NCI-H2227 treated with DMSO at 0.1 percent for 48 hours (cell line): ENCODE results near the gene SKAP1.

Experiments used
- DNase-seq: peaks from one replicate; lab custom pipeline; 2025; lab: John Stamatoyannopoulos, UW

The SKAP1 gene

DNA sequence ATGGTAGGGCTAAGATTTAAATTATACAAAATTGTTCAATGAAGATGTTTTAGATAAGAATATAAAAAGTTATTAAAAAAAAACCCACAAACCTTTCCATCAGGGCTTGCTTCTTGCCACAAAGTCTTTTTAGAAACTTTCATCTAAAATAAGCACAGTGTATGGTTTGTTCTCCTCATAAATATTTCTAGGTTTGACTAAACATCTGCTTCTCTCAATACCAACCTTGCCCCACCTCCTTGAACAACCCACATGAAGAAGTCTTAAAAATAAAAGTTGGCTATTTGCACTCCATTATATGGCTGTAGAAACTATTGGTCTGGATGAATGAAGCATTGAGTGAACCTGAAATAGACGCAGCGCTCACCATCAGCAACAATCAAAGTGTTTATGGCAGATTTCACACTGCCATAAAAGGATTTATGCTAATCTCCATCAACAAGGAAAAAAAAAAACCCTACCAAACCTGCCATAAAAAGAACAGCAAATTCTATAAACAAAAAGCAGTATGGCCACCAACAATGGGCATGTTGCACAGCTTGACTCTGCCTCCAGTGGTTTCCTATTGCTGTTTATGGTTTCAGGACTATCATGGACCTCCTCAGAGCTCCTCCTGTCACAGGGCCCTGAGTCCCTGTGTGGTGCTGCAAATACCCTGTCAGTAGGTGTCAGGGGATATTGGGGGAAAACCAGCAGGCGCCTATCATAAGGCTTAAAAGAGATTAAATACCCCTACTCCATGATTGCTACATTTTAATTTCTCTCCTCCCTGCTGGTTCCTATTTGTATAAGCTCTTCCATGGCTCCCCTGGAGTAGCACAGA lies 284.8 kb downstream of the SKAP1 start:
- DNase-seq = no peak

DNA sequence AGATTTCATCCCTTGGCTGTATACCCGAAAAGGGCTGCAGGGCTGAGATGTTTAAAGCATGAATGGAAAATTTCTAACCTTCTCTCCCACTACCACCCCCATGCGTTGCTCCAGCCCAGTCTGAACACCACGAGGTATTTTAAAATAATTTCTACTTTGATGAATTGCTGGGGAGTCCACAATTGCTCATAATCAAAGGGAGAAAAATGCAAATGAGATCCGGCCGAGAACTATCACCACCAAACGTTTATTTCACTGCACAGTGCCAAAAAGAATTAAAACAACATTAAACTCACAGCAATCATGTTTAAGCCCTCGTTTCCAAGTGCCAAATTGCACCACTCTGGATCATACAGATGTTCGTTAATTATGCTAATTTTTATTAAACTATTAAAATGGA lies 285.8 kb downstream of the SKAP1 start:
- no peak for DNase-seq

DNA sequence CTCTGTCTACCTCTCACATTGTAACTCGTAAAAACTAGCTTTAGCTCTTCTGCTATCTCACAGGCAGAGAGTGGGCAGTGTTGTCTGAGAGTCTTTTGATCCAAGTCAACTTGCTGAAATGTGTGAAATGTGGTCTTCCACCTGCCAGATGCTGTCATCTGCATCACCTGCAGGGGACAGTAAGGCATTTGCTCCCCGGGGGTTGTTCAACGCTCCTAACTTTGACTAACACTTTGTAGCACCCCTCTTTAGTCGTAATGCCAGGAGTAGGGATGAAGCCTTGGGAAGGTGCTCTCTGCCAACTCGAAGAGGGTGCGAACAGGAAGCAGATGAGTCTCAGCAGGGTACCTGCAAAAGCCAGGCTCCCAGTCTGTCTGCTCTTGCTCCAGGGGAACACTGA lies 286.4 kb downstream of the SKAP1 start:
- DNase-seq = no peak

DNA sequence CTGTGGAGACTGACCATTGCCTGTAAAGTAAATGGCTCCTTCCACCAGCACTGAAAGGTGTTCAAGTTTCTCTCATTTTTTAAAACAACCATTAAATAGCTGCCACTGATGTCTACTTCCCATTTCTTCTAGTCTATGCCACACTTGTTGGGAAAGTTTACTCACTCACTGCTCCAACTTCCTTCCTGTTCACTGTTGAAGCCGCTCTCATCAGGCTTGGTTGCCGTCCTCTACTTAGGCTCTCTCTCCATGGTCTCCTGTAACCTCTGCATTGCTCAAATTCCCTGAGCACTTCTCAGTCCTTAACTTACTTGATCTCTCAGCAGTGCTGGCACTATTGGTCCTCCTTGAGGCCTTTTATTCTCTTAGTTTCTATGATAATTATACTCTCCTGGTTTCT lies 290.1 kb downstream of the SKAP1 start:
- no peak for DNase-seq

DNA sequence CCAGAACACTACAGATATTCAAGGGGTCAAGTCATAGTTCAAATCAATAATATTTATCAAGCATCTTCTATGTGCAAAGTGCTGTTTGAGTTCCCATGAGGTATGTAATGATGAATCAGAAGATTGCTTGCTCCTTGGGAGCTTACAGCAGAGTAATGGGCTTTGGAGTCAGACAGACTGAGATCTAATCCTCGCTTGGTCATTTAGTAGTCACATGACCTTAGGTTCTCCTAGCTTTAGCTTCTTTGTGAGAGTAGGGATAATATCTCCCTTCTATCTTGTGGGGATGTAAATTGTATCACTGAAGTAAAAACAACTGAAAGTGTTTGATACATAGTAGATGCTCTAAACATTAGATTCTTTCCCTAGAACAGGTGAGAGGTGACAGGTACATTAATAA lies 292.4 kb downstream of the SKAP1 start:
- DNase-seq = peak; percentile 52

DNA sequence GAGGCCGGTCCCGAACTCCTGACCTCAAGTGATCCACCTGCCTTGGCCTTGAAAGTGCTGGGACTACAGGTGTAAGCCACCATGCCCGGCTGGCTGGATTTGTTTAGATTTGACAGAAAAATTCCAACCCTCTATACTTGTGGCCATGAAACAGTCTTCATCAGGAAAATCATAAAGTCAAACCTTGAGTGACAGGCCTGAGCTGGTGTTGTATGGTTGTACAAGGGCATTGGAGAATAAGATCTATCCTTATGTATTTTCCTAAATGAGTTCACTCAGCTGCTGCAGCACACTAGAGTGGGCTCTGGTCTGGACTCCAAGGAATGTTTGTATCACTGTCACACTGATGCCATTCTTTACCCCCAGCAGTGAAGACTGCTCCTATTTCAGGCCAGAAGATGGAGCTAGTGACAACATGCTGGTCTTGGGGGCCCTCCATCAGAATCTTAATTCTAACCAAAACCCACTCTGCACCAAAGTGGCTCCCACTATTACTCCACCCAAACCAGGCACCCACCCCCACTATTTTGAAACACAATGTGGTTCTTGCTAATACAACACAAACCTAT lies 295.0 kb downstream of the SKAP1 start:
- no peak for DNase-seq

DNA sequence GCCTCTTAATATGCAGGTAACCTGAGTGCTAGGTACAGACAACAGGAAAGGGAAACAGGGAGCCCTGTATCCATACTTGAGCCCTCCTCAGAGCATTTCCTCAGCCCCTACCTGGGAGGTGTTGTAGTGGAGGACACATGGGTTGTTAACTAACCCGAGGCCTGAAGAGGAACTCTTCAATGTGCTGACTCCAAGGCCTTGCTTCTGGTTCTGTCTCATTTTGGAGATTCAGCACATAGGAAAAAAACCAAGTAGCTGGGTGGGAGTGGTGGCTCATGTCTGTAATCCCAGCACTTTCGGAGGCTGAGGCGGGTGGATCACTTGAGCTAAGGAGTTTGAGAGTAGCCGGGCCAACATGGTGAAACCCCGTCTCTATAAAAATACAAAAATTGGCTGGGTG lies 297.6 kb downstream of the SKAP1 start:
- no peak for DNase-seq

DNA sequence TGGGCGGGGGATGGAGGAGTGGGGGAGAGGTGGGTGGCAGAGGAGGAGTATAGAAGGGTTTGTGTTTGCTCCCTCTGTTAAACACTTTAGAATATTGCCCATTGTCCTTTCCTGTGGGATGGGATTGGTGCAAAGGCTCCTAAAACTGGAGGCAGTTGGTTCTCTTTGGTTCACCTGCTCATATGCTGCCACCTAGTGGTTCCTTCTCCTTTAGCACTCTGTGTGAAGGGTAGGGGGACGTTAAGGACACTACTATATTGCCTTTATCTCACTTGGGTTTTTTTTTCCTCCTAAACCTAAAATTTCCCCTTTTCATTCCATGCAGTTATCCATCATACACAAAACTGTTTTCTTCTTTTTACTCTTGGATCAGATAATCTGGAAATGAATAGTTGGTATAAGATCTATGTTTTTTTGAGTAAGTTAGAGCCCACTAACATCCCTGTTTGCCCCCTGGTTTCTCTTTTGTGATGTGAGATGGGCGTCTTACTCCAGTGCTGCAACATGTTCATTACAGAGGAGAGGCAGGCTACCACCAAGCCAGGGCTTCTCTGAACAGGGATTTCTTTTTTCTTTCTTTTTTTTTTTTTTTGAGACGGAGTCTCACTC lies 298.7 kb downstream of the SKAP1 start:
- DNase-seq = peak; percentile 31

DNA sequence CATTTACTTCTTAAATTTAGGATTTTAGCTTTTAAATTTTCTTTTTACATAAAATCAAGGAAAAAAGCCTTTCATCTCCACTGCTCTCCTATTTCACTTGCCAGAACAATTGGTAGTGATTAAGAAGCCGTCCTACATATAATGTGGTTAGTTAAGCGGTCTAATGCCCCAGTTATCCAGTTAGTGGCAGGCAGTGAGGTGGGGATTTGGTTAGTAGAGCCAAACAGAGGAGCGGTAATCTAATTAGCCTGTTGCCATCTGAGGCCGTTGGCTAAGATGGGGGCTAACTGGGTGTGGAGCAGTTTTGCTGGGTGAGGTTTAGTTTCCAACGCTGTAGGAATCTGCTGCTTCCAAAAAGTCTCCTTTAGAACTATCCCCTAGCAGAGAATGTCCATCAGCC lies 300.0 kb downstream of the SKAP1 start:
- no peak for DNase-seq

DNA sequence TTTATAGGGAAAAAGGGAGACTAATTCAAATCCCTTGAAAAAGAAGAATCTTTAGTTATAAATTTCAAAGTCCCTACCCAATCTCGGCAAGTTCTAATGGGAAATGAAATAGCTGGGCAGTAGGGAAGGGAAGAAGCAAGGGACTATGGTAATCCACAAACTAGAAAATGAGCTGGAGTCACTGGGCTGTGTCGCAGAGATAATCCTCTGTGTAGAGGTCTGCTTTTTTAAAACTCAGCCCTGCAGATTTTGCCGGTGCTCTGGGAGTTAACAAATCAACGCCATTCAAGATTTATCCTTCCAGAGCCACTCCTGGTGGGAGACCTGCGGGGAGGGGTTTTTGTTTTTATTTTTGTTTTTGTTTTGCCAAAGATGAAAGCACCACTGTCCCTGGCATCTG lies 301.6 kb downstream of the SKAP1 start:
- no peak for DNase-seq

DNA sequence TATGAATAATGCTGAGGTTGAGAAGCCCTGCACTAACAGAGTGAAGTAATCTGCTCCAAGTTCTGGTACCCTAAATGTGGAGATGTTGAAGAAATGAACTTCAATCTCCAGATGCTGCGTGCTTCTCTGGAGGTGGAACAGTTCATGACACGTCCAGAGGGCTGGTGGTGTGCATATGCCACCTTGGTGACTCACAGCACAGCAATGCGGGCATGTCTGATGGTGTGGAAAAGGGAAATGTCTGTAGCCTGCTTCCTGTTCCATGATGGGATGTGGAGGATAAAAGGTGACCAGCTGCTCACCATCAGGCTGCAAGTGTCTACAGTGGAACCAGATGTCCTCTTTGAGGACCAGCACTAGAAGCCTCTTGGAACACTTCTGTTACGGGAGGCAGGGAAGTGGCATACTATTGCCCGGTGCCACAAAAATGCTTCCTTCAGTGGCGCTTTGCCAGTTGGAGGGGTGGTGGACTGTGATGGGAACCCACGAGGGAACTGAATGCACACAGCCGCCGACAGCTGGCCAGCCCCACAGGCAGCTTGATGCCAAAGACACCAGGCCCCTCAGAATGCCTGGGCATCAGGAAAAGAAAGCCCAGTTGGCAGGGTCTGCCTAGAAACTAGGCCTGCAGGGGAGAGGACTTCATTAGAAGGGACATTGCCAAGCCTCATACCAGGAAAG lies 302.5 kb downstream of the SKAP1 start:
- no peak for DNase-seq

DNA sequence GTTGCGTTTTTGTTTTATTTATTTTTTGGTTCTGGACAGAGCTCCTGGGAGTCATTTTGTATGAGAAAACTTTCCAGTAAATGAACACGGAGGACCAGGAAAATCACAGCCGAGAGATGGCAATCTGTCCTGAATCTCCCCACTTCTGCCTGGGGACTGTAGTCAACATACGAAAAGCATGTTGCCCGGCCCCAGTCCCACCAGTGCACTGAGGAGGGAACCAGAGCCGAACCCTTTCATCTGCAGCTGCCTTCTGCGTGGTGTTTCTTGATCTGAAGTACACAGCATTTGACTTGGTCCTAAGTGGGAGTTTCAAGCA lies 303.5 kb downstream of the SKAP1 start:
- no peak for DNase-seq

DNA sequence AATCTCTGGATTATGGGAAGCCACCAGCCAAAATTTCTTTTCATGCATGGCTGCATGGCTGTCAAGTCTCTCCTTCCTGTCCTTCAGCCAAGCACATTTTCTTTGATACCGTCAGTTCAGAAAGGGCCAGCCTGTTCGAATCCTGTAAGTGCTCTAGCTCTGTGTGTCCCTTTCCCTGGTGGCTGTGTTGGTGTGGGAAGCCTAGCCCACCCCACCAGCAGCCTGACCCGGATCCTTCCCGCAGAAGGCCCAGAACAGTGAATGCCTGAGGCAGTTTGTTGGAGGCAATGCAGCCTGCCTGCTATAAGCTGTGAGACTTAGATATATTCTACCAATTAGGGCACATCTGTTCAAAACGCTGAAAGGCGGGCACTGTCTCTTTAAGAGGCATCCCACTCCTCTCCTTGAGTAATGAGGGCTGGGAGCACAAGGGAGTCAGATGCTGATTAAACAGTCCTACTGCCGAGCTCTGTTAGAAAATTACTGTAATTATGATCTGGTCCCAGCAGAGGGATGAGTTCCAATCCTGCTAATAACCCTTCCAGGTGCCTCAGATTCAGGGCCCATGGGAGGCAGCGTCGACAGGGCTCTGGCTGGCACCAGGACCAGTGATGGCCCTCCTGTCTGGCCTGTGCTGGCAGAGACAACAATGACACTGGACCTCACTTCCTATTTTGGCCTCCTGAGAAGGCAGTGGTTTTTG lies 304.0 kb downstream of the SKAP1 start:
- no peak for DNase-seq

DNA sequence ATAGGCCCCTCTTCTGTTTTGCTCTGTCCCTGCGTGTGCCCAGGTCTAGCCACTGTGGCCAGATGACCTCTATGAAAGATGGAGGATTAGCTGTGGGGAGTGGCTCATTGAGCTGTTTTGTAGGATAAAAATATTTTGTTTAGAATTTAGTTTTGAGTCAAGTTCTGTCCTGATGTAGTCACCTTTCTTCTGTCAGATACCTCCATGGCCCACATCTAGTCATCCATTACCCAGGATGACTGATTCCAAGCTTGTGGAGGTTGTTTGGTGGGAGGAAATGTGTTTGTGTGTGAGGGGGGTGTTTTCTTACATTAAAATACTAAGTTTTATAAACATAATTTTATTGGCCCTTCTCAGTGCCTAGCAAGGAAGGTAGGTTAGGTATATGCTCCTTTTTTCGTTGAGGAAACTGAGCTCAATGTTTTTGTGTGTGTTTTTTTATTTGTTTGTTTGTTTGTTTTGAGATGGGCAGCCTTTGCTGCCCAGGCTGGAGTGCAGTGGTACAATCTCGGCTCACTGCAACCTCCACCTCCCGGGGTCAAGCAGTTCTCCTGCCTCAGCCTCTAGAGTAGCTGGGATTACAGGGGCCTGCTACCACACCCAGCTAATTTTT lies 306.1 kb downstream of the SKAP1 start:
- DNase-seq = no peak

DNA sequence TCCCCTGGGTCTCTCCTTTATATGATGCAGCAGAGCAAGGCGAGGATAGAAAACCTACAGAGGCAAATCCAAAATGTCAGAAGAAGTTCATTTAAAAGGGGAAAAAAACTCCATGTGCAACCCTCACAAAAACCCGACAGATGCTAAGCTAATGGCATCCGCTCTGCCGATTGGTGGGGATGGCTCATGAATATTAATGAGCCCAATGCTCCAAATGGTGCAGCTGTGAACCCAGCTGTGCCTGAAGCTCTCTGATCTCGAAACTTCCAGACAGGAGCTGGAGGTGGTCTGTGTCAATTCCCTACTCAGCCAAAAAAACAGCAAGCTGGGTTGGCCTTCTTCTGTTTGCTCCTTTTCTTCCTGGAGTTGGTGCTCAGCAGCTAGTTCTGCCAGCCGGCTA lies 306.9 kb downstream of the SKAP1 start:
- no peak for DNase-seq

DNA sequence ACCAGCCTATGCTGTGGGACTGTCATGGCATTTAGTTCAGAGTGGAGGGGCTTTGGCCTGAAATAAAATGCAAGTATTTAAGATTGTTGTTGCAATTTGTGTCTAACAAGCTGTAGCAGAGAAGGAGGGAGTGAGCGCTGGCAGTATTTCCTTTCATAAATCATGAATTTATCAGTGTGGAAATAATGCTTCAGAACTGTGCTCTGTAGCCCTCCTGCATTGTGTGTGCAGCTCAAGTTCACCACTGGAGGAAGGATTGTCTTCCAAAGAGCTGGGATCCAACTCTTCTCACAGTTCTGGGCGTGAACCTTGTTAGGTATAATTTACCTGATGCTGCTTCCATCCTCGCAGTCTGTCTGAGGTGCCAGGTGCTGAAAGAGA lies 307.4 kb downstream of the SKAP1 start:
- no peak for DNase-seq

DNA sequence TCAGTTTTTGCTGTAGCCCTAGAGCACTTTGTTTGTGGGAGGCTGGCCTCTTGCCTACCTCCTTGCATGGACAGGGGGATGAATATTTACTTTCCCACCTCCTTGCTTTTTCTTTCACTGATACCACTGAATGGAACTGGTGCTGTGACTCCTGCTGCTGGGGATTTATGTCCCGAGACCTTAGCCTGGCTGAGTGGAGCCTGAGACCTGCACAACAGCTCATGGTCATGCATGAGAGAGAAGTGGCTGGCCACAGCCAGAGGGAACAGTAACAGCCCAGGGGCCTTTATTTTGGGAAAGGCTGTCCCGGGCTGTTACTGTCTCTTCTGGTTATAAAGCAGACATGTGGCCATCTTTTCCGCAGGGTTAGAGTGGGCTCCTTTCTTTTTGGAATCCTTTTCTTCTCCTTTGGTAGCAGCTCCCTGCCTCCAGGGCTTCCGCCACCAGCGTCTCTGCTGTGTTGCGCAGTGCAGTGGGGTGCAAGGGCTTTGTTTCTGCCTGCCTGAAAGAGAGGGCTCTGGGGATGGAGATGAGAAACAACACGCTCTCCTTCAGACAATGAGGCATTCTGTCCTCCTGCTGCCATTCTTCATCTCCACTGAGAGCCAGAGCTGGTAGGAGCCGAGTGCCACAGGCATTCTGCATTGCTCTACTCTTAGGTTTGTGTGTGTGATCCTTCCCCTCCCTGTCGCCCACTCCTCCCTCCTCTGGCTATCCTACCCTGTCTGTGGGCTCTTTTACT lies 307.9 kb downstream of the SKAP1 start:
- no peak for DNase-seq

DNA sequence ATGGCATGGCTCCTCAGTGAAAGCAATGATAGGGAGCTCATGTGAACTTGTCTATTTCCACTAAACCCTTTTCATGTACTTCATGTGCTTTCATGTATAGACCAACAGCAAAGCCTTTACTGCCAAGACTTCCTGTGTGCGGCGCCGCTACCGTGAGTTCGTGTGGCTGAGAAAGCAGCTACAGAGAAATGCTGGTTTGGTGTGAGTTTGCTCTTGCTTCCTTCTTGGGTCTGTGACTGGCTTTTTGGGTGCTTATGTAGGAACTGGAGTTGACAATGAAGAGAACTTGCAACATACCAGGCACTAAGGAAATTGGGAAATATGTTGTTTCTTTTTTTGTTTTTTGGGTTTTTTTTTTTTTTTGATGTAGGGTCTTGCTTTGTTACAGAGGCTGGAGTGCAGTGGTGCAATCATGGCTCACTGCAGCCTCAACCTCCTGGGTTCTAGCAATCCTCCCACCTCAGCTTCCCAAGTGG lies 316.8 kb downstream of the SKAP1 start:
- DNase-seq = no peak

DNA sequence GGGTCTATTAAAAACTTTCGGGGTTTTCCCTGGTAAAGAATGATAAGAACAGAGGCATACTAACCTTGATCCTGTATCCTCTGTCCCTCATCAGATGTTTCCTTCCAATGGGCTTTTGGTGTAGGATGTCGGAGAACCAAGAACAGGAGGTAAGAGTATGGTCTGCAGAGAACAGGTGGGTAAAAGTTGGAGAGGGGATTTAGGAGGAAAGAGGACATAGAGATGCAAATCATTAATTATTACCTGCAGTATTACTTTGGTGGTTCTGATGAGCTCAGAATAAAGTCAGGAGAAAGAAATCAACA lies 318.1 kb downstream of the SKAP1 start:
- no peak for DNase-seq

DNA sequence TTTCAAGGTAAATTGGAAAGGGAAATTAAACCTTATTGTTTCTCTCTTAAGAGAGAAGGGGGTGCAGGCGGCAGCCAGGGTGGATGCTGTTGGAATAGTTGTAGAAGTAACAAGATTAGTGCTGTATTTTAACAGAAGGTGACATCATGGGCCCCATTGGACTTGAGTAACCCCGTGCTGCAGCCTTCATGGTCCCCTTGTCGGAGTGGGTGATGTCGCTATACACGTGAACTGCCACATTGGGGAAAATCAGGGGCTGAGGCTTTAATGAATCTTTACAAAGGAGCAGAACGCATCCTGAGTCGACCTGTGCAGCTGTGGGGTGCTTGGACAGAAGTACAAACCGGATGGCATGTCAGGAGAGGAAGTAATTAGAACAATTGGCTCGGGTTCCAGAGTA lies 319.3 kb downstream of the SKAP1 start:
- DNase-seq = no peak
